ENCODE results near the gene ARHGEF3.
A peak's percentile ranks its signal among the peaks of the same experiment; 100 is the strongest.
"Not testable (repeated sequence)": the region's sequence is repeated elsewhere in the genome, so short reads cannot be mapped to it uniquely, and the experiment has no call there.

The ARHGEF3 gene

DNA sequence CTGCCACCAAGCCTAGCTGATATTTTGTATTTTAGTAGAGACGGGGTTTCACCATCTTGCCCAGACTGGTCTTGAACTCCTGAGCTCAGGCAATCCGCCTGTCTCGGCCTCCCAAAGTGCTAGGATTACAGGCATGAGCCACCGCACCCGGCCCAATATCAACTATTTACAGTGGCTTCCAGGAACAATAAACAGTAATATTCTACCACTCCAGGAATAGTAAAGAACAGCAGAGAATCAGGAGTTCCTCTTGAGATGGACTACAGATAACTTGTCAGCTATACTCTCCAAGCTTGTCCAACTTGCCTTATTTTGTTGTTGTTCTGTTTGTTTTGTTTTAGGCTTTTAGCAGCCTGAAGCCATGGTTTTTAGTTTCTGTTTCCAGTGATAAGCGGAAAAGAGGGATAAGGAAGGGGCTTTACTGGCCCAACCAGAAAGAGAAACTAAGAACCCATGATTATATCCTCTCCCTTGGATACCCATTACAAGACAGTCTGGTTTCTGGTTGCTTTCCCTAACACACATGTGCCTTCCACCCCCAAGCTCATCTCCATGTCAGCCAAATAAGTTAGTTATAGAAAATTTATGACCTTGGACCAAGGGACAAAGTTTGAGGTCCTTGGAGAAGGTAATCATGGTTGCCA is 36.7 kb downstream of the ARHGEF3 start:
- DNase-seq: no peak

DNA sequence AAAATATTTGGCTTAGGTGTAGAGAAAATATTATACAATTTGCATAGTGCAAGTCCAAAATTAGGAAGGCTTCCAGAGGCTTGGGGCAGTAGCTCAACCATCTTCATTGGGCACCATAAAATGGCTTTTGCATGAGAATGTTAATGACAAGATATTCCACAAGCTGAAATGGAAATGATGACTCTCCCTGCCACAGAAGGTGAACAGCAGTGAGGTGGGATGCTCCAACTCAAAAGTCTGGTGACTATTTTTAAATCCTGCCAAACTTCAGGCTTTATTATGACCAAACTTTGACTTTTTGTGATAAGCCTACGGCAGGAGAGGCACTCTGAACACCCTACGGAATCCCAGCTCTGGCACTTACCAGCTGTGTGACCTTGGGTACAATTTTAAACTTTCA is 37.6 kb downstream of the ARHGEF3 start:
- DNase-seq: no peak

DNA sequence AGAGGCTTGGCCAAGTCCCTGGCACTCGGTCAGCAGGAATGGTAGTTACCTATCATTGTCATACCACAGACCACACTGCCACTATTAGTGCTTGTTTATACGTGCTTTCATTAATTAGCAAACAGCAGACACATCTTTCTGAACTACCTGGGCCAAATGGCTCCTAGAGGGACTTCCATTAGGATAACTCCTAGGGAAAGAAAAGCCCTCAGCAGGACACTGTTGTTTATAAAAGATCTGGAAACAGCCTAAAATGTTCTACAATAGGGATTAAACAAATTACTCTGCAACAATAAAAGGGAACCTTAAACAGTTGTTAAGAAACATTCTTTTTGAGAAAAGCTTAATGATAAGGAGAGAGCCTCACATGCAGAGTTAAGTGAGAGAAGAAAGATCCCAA is 38.5 kb downstream of the ARHGEF3 start:
- DNase-seq: no peak

DNA sequence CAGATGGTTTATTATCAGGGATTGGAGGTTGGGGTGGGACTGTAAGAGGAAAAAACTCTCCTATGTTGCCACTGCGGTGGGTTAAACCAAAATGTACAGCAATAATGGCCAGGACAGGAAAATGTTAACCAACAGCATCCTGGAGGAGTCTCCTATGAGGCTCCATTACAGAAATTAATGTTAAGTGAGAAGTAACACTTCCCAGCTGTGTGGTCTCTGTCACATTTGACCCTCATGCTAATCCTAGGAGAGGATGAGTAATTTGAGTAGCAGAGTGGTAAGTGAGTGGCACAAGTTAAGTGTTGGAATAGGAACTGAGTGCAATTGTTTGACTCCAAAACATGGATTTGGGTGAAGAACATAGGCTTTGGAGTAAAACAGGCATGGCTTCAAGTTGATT is 39.0 kb downstream of the ARHGEF3 start:
- no peak for DNase-seq

DNA sequence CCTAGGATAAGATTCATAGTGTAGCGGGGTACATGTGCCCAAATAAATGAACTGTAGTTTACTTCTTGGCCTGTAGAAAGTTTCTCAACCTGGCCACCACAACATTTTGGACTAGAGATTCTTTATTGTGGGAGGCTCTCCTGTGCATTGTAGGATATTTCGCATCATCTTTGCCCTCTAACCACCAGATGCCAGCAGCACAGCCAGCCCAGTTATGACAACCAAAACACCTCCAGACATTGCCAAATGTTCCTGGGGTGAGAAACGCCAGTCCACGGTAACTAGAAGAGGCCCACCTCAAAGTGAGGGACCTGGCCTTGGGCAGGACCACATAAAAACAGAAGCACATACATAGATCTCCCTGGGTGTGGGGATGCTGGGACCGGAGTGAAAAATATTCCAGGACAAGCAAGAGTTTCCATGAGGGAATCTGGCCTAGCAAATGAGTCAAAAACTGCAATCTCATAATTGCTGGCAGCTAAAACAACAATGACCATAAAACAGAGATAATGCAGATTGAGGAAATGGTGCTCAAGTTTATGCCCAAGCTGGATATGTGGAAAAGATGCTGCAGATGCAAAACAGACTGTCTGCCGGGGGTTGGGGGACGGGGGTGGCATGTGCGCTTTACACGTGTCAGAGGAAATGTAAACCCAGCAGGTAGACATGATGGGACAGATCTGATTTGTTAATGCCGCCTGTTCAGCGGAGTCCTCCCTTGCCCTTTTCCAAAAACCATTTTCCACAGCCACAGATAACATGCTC is 39.7 kb downstream of the ARHGEF3 start:
- no peak for DNase-seq

DNA sequence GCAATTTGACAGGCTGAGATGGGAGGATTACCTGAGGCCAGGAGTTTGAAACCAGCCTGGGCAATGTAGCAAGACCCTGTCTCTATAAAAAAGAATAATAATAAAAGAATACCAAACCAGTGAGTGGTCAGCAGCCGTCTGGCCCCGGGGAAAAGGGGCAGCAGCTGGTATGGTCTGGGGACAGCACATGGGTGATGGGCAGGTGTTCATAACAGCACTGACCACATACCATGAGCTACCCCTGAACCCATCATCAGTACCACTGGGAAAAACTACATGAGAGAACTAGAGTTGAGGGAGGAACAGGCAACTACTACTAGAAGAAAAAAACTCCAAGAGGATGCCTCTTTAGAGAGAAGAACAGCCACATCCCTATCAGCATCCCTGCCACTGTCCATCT is 40.7 kb downstream of the ARHGEF3 start:
- DNase-seq: no peak

DNA sequence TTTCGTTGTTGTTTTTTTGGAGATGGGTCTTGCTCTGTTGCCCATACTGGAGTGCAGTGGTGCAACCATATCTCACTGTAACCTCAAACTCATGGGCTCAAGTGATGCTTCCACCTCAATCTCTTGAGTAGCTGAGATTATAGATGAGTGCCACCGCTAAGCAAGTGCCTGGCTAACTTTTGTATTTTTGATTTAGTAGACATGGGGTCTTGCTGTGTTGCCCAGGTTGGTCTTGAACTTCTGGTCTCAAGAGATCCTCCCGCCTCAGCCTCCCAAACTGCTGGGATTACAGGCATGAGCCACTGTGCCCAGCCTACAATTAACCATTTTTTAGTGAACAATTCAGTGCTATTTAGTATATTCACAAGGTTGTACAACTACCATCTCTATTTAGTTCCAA is 42.2 kb downstream of the ARHGEF3 start:
- no peak for DNase-seq

DNA sequence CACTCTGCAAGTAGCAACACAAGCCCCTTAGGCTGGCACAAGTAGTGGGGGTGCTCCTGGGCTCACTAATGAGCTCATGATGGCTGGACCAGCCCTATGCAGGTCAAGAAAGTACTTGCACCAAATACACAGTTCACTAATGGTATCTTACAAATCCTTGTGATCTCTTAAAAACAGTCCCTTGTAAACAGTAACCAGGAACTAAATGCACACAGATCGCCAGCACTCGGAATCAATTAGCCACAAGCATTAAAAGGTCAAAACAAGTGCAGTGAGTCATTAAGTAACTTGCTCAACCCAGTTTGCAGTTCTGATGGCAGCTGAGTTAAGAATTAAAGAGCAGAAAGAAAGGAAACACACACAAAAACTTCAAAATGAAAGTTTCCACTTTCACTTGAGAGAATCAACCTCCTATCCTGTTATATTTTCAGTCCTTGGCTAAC is 43.2 kb downstream of the ARHGEF3 start:
- DNase-seq: no peak

DNA sequence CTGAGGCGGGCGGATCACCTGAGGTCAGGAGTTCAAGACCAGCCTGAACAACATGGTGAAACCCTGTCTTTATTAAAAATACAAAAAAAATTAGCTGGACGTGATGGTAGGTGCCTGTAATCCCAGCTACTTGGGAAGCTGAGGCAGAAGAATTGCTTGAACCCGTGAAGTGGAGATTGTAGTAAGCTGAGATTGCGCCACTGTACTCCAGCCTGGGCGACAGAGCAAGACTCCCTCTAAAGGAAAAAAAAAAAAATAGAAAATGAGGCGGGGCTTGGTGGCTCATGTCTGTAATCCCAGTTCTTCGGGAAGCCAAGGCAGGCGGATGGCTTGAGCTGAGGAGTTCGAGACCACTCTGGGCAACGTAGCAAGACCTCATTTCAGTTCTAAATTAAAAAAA is 43.7 kb downstream of the ARHGEF3 start:
- not testable (repeated sequence) for DNase-seq

DNA sequence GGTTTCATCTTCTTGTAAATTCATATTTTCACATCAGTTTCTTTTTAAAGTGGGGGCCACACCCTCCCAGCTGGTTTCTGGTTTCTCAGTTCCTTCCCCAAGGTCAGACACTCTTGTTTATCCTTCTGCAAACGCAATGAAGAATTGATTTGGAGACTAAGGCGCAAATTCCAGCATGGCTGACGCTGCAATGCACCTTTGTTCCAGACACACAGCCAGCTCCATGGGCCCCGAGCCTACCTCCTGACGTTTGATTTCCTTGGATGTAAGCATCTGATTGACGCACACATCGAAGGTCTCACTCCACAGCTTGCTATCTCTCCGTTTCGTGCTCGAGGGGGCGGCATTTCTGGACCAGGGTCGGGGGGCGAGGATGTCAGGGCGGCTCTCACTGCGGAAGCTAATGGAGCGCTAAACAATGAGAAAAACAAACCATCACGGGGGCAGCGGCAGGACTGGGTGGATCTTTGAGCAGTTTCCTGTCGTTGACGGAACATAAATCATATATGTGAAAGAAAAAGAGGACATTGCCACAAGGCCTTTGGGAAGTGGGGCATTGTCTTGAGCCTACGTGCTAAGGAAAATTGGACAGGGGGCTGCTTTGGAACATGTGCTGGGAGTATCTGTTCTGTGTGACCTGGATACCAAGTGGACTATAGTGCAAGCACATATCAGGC is 46.9 kb downstream of the ARHGEF3 start:
- DNase-seq: no peak

DNA sequence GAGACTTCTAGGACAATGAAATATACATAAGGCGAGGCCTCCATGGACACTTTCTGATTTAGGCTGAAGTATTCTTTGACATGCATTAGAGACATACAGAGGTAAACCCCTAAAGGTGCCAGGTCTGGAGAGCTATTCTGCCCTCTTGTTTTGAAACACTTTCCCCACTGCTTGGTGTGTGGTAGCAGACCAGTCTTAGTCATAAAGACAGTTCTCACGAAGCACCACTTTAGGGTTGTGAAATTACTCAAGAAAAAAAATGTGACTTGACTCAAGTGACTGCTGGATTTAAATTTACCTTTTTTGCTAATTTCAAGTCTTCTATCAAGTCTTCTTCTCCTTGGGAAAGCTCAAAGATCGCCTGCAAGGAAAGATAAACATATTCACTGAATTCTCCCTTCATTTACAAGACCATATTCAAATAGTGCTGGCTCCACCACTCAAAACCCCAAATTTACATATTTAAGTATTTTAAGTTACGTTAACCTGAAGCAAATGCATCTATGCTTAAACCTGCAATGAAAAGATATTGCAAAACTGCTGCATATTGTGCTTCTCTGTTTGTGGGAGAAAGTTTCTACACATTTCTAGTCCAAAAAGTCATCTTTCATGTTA is 48.4 kb downstream of the ARHGEF3 start:
- DNase-seq: no peak

DNA sequence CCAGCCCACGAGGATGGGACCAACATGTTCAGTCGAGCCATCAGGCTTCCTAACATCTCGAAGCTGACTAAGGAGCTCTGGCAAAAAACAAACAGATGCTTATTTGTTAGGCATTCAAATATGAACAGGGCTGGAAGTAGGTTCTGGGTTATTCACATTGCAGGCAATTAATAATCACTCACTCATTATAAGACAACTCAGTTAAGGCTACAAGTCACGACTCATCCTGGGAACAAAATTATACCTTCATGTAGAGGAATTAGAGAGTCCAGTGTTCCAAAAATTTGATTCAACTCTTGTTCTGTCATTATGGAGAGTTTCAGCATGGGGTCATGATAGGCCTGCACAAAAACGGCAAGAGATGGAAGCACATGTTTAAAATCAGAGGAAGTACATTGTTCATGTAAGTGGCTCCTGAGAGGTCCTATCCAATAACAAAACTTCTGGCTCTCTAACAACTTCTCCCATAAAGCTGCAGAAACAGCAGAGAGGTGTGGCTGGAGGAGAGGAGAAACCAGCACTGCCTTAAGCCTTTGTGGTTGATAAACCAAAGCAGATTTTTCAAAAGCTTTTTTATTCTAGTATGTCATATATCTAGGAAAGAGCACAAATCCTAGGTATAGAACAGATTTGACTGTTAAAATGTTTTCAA is 50.6 kb downstream of the ARHGEF3 start:
- DNase-seq: no peak

DNA sequence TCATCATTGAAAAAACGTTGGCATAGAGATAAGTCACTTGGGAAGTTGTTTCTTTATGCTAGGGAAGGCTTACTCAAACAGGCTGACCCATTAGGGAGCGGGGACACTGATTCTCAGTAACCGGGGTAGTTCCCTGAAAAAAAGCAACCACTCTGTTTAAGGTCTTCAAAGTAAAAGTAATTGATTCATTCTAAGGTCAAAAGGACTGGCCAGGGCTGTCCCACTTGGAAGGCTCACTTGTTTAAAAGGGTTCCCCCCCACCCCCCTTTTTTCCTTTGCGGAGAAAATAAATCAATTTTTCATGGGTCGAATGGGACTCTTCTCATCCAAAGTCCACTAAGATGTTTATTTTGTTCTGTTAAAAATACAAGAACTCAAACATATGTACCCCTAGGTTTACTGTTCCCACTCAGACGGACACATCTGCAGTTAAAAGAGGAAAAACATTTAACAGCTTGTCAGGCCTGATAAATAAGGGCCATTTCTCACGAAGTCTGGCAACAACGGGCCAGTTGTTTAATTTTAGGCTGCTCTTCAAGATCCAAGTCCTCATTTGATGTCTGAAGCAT is 53.0 kb downstream of the ARHGEF3 start:
- no peak for DNase-seq

DNA sequence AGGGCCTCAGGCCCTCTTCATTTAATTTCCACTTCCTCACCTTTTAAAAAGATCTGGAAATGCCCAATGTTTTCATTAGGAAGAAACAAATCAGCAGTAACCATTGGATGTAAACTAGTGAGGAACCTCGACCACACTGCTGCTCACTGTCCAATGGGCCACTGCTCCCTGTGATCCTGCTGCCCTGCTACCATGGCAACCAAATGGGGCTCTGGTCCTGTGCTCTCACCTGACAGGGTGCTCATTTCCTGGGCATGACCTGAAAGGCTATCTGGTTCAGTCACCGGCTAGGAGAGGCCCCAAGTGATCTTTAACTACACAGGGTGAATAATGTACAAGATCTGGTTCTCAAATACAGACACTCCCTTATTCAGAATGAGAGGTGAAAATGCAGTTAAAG is 54.6 kb downstream of the ARHGEF3 start:
- peak; percentile 10 for DNase-seq

DNA sequence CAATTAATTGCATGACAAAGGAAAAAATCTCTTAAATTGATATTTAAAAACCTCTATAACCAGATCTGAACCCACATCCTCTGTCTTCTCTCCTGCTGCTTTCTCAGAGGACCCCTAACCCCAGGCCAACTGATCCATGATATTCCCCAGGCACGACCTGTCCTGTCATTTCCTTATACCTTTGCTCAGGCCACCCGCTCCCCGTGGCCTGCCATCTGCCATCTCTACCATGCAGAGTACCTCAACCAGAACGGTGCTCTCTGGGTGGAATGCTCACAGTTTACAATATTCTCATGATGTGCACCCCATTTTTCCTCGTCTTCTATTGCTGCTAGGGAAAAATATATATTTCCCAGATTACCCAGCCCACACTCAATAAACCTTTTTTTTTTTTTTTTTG is 57.7 kb downstream of the ARHGEF3 start:
- no peak for DNase-seq

DNA sequence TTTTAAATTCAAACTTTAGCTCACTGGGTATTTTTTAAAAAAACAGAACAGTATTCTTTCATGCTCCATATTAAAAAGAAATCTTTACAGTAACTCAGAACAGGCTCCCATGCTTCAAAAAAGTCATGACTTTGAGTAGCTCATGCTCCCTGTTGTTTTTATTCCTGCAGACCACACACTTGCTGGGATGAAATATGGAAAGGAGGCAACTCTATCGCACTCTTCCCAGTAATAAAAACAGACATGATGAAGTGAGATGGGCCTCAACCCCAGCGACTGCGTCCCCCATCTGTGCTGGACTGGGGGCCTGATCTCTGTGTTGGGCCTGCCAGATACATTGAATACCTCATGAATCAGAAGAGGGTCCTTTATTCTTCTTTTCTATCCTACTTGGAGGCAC is 58.9 kb downstream of the ARHGEF3 start:
- DNase-seq: no peak

DNA sequence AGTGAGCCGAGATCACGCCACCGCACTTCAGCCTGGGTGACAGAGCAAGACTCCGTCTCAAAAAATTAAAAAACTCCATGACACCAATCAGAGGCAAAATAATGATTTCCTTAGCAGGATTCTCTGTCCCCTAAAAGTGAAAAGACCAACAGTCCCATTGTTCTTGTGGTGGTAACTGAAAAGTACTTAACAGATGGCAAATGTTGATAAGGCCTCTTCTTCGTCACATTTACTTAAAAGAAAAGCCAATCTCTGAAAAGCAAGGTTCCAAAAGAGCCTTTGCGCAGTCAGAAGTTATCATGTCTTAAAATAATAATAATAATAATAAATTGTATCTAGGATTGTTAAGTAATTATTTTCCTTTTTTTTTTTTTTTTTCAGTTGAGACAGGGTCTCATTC is 62.7 kb downstream of the ARHGEF3 start:
- DNase-seq: no peak

DNA sequence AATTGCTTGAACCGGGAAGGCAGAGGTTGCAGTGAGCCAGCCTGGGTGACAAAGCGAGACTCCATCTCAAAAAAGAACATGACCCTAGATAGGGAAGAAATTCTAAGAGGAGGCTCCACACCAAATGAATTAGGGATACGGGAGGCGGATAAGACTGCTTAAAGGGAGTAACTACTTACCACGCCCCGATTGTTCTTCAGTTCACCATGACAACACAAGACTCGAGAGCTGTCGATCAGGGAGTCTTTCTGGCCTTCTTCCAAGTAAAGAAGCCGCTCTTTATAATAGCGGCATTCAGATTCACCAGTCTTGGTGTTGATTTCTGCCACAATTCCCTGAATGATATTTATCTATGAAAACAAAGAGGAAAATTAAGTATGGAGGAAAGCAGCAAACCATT is 64.7 kb downstream of the ARHGEF3 start:
- DNase-seq: no peak

DNA sequence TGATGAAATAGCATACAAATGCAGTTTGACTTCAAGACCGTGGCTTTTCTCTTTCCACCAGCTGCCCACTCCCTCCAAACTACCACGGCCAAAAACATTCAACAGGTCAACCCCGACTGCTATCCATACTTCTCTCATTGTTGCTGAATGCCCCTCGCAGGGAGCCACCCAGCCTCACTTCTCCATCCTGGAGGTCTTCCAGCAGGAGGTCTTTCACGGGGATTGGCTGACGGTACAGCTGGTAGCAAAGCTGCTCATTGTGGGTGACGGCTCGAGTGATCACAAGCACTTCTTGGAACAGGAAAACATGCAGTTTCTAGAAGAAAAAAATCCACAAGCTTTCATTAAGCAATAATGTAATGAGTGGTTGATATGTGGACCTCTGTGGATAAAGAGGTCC is 69.6 kb downstream of the ARHGEF3 start:
- no peak for DNase-seq

DNA sequence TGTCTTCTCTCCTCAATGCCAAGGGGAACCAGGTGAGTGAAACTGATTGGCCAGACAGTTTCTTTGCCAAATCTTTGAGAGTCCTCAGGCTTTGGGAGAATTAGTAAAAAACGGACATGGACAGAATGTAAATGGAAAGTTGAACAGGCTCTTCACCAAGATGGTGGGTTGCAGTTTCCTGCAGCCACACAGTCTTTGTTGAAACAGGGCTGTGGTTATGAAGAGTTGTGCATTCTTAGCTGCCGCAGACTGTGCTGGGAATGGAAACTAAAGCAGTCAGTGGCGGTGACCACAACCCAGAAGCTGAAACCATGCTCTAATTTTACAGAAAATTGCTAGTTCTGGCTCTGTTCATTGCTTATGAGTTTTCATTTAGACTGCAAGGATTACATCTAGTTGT is 76.6 kb downstream of the ARHGEF3 start:
- DNase-seq: no peak

DNA sequence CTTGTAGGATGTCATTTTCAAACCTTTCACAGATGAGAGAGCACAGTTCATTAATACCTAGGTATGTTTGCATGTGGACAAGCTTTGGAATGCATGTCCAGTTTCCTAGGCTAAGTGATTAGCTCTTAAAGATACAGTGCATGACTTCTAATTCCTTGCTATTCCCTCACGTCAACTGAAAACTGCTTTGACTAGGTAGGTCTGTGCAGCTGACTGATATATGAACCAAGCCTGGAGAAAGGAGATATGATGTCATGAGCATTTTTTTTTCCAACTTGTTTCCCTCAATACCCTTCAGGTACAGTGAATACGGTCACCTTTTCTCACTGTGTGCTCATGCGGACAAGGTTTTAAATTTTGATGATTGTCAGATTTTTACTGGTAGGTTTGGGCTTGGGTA is 77.1 kb downstream of the ARHGEF3 start:
- no peak for DNase-seq

DNA sequence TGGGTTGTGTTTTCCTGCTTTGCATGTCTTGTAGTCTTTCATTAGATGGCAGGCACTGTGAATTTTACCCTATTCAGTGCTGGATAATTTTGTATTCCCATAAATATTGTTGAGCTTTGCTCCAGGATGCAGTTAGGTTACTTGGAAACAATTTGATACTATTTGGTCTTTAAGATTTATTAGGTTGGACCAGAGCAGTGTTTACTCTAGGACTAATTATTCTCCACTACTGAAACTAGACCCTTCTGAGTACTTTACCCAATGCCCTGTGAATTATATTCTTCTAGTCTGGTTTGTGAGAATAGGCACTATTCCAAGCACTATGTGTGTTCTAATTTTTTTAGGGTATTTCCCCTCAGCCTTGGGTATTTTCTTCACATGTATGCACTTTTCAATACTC is 80.9 kb downstream of the ARHGEF3 start:
- DNase-seq: no peak

DNA sequence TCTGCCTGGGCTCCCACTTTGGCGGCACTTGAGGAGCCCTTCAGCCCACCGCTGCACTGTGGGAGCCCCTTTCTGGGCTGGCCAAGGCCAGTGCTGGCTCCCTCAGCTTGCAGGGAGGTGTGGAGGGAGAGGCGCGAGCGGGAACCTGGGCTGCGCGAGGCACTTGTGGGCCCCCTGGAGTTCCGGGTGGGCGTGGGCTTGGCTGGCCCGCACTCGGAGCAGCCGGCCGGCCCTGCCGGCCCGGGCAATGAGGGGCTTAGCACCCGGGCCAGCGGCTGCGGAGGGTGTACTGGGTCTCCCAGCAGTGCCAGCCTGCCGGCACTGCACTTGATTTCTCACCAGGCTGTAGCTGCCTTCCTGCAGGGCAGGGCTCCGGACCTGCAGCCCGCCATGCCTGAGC is 82.9 kb downstream of the ARHGEF3 start:
- not testable (repeated sequence) for DNase-seq
